Ovary (tissue), 9 donors: Measurements from ENCODE around the gene OVCA2. TPM values are rescaled to one million over a fixed set of nuclear protein-coding genes. Genes with fewer than 3 reads are reported as not detected.

ENCODE experiments used
- DNase-seq, 5 donors: peaks; one replicate each; pipeline ENCODE4 v3.0.0-alpha.2; 2019 to 2020
- H3K27ac ChIP-seq, 2 donors: fragments of 200-600 bp; one replicate each; pipeline versions ENCODE4 v1.5.1 to v1.8.0; 2019 to 2022
- H3K27me3 ChIP-seq: fragments of 200-600 bp; one replicate; pipeline ENCODE4 v1.8.0; 2022
- H3K36me3 ChIP-seq: fragments of 200-600 bp; sonication (generic); one replicate; pipeline ENCODE4 v1.5.1; 2019
- H3K4me1 ChIP-seq: one replicate; pipeline ENCODE4 v1.8.1; 2013; ENCODE audit warnings: mild to moderate bottlenecking, moderate library complexity; ENCODE audit not compliant: insufficient read depth
- H3K4me3 ChIP-seq: fragments of 200-600 bp; sonication (generic); one replicate; pipeline ENCODE4 v1.5.1; 2017
- H3K9me3 ChIP-seq, 2 donors: fragments of 200-600 bp in 1 of 2; sonication (generic) in 1 of 2; one replicate each; pipeline versions ENCODE4 v1.5.1 to v1.8.1; 2013 to 2019; ENCODE audit warnings: mild to moderate bottlenecking in 1 of 2, moderate library complexity in 1 of 2
- CTCF ChIP-seq, 3 donors: fragments of 450-650 bp in 2 of 3; fragments of 200-600 bp in 1 of 3; IDR thresholded peaks; one replicate each; pipeline versions ENCODE4 v1.5.1 to v1.8.0; 2016 to 2022; ENCODE audit warnings: antibody characterized with exemption in 3 of 3, mild to moderate bottlenecking in 1 of 3
- EP300 ChIP-seq: sonication (generic); formaldehyde crosslinking; IDR thresholded peaks from one replicate; pipeline ENCODE4 v1.6.1; 2017; ENCODE audit warnings: antibody characterized with exemption
- POLR2A ChIP-seq: fragments of 450-650 bp; IDR thresholded peaks from one replicate; pipeline ENCODE4 v1.6.1; 2017; ENCODE audit warnings: antibody characterized with exemption, mild to moderate bottlenecking, moderate library complexity
- WGBS, 3 donors: extraction: QIAGEN DNeasy Blood & Tissue Kit in 1 of 3; methylation state at CpG; one replicate each; pipeline versions ENCODE4 v1.1.5 to v1.1.7; 2013 to 2017; 5-methylcytosine and 5-hydroxymethylcytosine counted together
- intact Hi-C, 4 donors: fragments of 100-400 bp; cut with DNase I; formaldehyde crosslinking; loops; one replicate each; pipeline versions ENCODE4 v1.11.0 to v1.15.1; 2022 to 2023
- polyA plus RNA-seq, 2 donors: library from polyadenylated mRNA; stranded (reverse); fragments of 200-250 nt in 1 of 2; fragments of 350-450 nt in 1 of 2; fragmentation: Illumina TruSeq in 1 of 2; extraction: RNeasy Lipid Tissue Mini Kit (QIAGEN cat#74804) in 1 of 2; gene quantifications; one replicate each; pipeline ENCODE4 v1.2.3, GENCODE V29; 2013 to 2014
- total RNA-seq, 7 donors: library from RNA; depleted of rRNA in 2 of 7; stranded (reverse); fragments of >200 nt in 2 of 7; fragmentation: NEBNext Ultra II Directional in 3 of 7; extraction: Animal tissue kit (Norgen Biotek cat#: 25700) in 3 of 7; gene quantifications; one replicate each; pipeline versions ENCODE4 v1.1.0 to v1.2.4, GENCODE V29; 2016 to 2023
- donor health status: DM: no; HTN: no; CAD: no; lungs with moderate emphysema.
- donor health status: DM: no; HTN: no; CAD: no.
- donor health status: Bipolar disorder and iron deficiency.
- donor health status: DM: yes; HTN: yes; CAD: no.
- donor health status: DM: no; HTN: no; CAD: no.
- donor health status: DM: yes; HTN: yes; CAD: no.

Gene OVCA2
- total and polyA plus RNA-seq, 9 donors = 13.2 to 28.3 (median 21.2) TPM

- no peaks in the 10 kb centered on the region for H3K9me3 ChIP-seq
- no peaks in the 10 kb centered on the region for H3K36me3 ChIP-seq
- peak overlapping the region in 1 of 2 donors; percentile 42 for H3K27ac ChIP-seq
- no peak overlapping the region for H3K4me3 ChIP-seq
- H3K27me3 ChIP-seq = no peaks in the 10 kb centered on the region
- 6 to 10% (median 7%) methylated on average over 10 to 13 of the region's 13 CpGs for WGBS, 3 donors
- TF ChIP-seq POLR2A (no peak), EP300 (no peak), CTCF (IDR thresholded peaks at IDR 0.05) (no peak)
- peak; percentile 50 to 74 (median 59) for DNase-seq
- intact Hi-C loops = no loop called here
- peaks cover 12% of the 10 kb centered on the region for H3K4me1 ChIP-seq
These were observed 42.1 kb upstream of the OVCA2 start for GRCh38 chr17:1999557-2000251.

- Histone ChIP-seq H3K27ac (no peak overlapping the region), H3K27me3 (no peaks in the 10 kb centered on the region), H3K36me3 (no peaks in the 10 kb centered on the region), H3K9me3 (no peaks in the 10 kb centered on the region), H3K4me1 (peaks cover 11% of the 10 kb centered on the region), H3K4me3 (no peak overlapping the region)
- intact Hi-C loops = no loop called here
- no peak for TF ChIP-seq EP300
- no peak for TF ChIP-seq CTCF (IDR thresholded peaks at IDR 0.05)
- TF ChIP-seq POLR2A = no peak
- WGBS, 3 donors = 75 to 86% (median 84%) methylated on average over 16 of the region's 16 CpGs
- DNase-seq = no peak
These were observed 39.0 kb upstream of the OVCA2 start for GRCh38 chr17:2002767-2003329.

GRCh38 chr17:2003525-2003924 is 38.3 kb upstream of the OVCA2 start:
- Histone ChIP-seq H3K27me3 (no peaks in the 10 kb centered on the region), H3K36me3 (no peaks in the 10 kb centered on the region), H3K4me3 (no peak overlapping the region), H3K9me3 (no peaks in the 10 kb centered on the region), H3K27ac (no peak overlapping the region), H3K4me1 (peaks cover 11% of the 10 kb centered on the region)
- WGBS, 3 donors = 94 to 97% (median 95%) methylated on average over 13 of the region's 13 CpGs
- no peak for DNase-seq
- intact Hi-C loops = no loop called here
- TF ChIP-seq EP300 = no peak
- no peak for TF ChIP-seq CTCF (IDR thresholded peaks at IDR 0.05)
- no peak for TF ChIP-seq POLR2A

- intact Hi-C loops = no loop called here
- 33 to 50% (median 39%) methylated on average over 12 of the region's 12 CpGs for WGBS, 3 donors
These were observed 37.3 kb upstream of the OVCA2 start for GRCh38 chr17:2004435-2004952.

More at GRCh38 chr17:2004435-2004952, 37.3 kb upstream of the OVCA2 start:
- H3K4me3 ChIP-seq = no peak overlapping the region
- DNase-seq = peak; percentile 39 to 78 (median 52)
- no peaks in the 10 kb centered on the region for H3K27me3 ChIP-seq
- no peaks in the 10 kb centered on the region for H3K9me3 ChIP-seq
- H3K27ac ChIP-seq = peak overlapping the region; percentile 19 to 55
- no peaks in the 10 kb centered on the region for H3K36me3 ChIP-seq
- H3K4me1 ChIP-seq = peaks cover 7% of the 10 kb centered on the region
- TF ChIP-seq EP300 = no peak
- no peak for TF ChIP-seq CTCF (IDR thresholded peaks at IDR 0.05)
- no peak for TF ChIP-seq POLR2A
